ENCODE measurements around the gene GPR162. TPM values are rescaled to one million over a fixed set of nuclear protein-coding genes. Genes with fewer than 3 reads are reported as not detected.
A peak's percentile ranks its signal among the peaks of the same experiment; 100 is the strongest.

The GPR162 gene
- total and polyA plus RNA-seq, 2 of the 4 experiments (the other 2 are of a cell fraction): 2.9 to 6.0 TPM

GRCh38 chr12:6819106-6820030 is 2.3 kb upstream of the GPR162 start:
- Histone ChIP-seq H2BK20ac (ENCODE audit: low read depth, low read length) (no peak overlapping the region), H3K9me1 (ENCODE audit: insufficient read depth, low read length) (peaks cover 4% of the 10 kb centered on the region; the same call in 1 of the 2 replicates), H3K18ac (ENCODE audit: low read depth, low read length) (no peak overlapping the region), H4K91ac (ENCODE audit: insufficient read depth, low read depth, low read length) (no peak overlapping the region), H4K20me1 (ENCODE audit: insufficient read depth, low read length) (no peaks in the 10 kb centered on the region), H3K4me3 (ENCODE audit: insufficient read depth, low read depth, low read length) (no peak overlapping the region), H2BK15ac (ENCODE audit: low read depth, low read length) (no peak overlapping the region), H4K8ac (ENCODE audit: low read depth in 2 of 2, low read length in 2 of 2) (no peak overlapping the region), H2AFZ (replicated peaks; ENCODE audit: low read length, poor library complexity) (no peak overlapping the region), H2AK5ac (ENCODE audit: low read depth, low read length) (no peak overlapping the region), H3K4me2 (ENCODE audit: low read depth, low read length) (no peak overlapping the region), H3K56ac (ENCODE audit: extremely low read depth, insufficient read depth, low read length) (no peak overlapping the region), H3K79me1 (ENCODE audit: low read depth in 1 of 2, low read length in 2 of 2) (peaks cover 0 to 3% of the 10 kb centered on the region in 2 experiments; a peak in 1 of 4 replicates), H3K27ac (ENCODE audit: insufficient read depth, low read length) (no peak overlapping the region), H2BK5ac (ENCODE audit: low read depth, low read length, poor library complexity, severe bottlenecking) (no peak overlapping the region), H4K5ac (ENCODE audit: low read depth, low read length) (no peak overlapping the region), H3K27me3 (ENCODE audit: control insufficient read depth, insufficient read depth, low read length) (peaks cover 2% of the 10 kb centered on the region; the same call in 1 of the 2 replicates), H3K14ac (replicated peaks; ENCODE audit: low read depth, low read length) (no peak overlapping the region), H3K36me3 (ENCODE audit: control insufficient read depth, insufficient read depth, low read length) (peaks cover 3% of the 10 kb centered on the region), H2BK120ac (ENCODE audit: low read depth, low read length) (no peak overlapping the region), H3K9me3 (ENCODE audit: control insufficient read depth, insufficient read depth, low read length) (no peaks in the 10 kb centered on the region), H3K4me1 (ENCODE audit: control insufficient read depth, insufficient read depth, low read length) (peaks cover 10% of the 10 kb centered on the region; the same call in 1 of the 2 replicates), H2AK9ac (replicated peaks; ENCODE audit: low read depth, low read length, poor library complexity) (no peak overlapping the region), H3K9ac (ENCODE audit: low read depth, low read length) (no peak overlapping the region), H3K23ac (ENCODE audit: low read depth, low read length) (no peak overlapping the region), H3K4ac (ENCODE audit: low read depth, low read length) (no peak overlapping the region)
- TSS peak; percentile 84 for BruUV-seq (replicated peaks)
- ChIA-PET POLR2A (ENCODE audit: unreplicated experiment) (interaction anchor here (0.6 kb wide), 1 partner anchor 67 kb away, joined by 3 read pairs; no protein-coding TSS in a partner anchor), CTCF (no interaction called here)
- dilution Hi-C loops (cut with HindIII; ENCODE audit: low sequenced_read_pairs, unreplicated experiment) (no loop called here), intact Hi-C loops (cut with micrococcal nuclease) (no loop called here), in situ Hi-C loops (cut with MboI; ENCODE audit: low sequenced_read_pairs) (loop anchor here (10.0 kb wide), 1 partner anchor 205 kb away; no protein-coding TSS in a partner anchor)
- WGBS, 2 experiments (ENCODE audit: extremely low coverage in 2 of 2, insufficient read length in 1 of 2): 93% methylated on average over 3 of the region's 13 CpGs; no CpG with 5 or more reads in 1 of the 2 experiments
- DNase-seq (no peak), ATAC-seq (ENCODE audit: low read depth) (no peak)
- TF ChIP-seq BHLHE40 (IDR thresholded peaks at IDR 0.05; ENCODE audit: low read depth, low read length) (no peak), MAFK (IDR thresholded peaks at IDR 0.05; ENCODE audit: low read depth, low read length) (no peak), MAZ (IDR thresholded peaks at IDR 0.05; ENCODE audit: borderline replicate concordance, low read depth, low read length) (no peak), MXI1 (IDR thresholded peaks at IDR 0.05; ENCODE audit: borderline replicate concordance, low read depth, low read length) (no peak), POLR2A (IDR thresholded peaks at IDR 0.05; ENCODE audit: low read depth, low read length) (no peak)
- TF ChIP-seq, protein P1, sequence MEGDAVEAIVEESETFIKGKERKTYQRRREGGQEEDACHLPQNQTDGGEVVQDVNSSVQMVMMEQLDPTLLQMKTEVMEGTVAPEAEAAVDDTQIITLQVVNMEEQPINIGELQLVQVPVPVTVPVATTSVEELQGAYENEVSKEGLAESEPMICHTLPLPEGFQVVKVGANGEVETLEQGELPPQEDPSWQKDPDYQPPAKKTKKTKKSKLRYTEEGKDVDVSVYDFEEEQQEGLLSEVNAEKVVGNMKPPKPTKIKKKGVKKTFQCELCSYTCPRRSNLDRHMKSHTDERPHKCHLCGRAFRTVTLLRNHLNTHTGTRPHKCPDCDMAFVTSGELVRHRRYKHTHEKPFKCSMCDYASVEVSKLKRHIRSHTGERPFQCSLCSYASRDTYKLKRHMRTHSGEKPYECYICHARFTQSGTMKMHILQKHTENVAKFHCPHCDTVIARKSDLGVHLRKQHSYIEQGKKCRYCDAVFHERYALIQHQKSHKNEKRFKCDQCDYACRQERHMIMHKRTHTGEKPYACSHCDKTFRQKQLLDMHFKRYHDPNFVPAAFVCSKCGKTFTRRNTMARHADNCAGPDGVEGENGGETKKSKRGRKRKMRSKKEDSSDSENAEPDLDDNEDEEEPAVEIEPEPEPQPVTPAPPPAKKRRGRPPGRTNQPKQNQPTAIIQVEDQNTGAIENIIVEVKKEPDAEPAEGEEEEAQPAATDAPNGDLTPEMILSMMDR (conservative IDR thresholded peaks at IDR 0.05; ENCODE audit: low read depth, low read length): no peak

Measured in IMR-90 (cell line).